Activated naive CD8-positive, alpha-beta T cell (primary cell): Measurements from ENCODE around the gene LRRC56.

Experiments used
- H3K27ac Mint-ChIP-seq: one replicate; pipeline ENCODE4 v1.8.0; 2021; ENCODE audit warnings: mixed read lengths
- H3K27me3 Mint-ChIP-seq: one replicate; pipeline ENCODE4 v1.8.0; 2021; ENCODE audit warnings: mixed read lengths
- H3K36me3 Mint-ChIP-seq: one replicate; pipeline ENCODE4 v1.8.0; 2021; ENCODE audit warnings: mixed read lengths
- H3K4me1 Mint-ChIP-seq: one replicate; pipeline ENCODE4 v1.8.0; 2021; ENCODE audit warnings: low read depth, mixed read lengths
- H3K4me3 Mint-ChIP-seq: one replicate; pipeline ENCODE4 v1.8.0; 2021; ENCODE audit warnings: mild to moderate bottlenecking, mixed read lengths
- H3K9me3 Mint-ChIP-seq: one replicate; pipeline ENCODE4 v1.8.0; 2021; ENCODE audit warnings: low read depth, mixed read lengths

Gene LRRC56

DNA sequence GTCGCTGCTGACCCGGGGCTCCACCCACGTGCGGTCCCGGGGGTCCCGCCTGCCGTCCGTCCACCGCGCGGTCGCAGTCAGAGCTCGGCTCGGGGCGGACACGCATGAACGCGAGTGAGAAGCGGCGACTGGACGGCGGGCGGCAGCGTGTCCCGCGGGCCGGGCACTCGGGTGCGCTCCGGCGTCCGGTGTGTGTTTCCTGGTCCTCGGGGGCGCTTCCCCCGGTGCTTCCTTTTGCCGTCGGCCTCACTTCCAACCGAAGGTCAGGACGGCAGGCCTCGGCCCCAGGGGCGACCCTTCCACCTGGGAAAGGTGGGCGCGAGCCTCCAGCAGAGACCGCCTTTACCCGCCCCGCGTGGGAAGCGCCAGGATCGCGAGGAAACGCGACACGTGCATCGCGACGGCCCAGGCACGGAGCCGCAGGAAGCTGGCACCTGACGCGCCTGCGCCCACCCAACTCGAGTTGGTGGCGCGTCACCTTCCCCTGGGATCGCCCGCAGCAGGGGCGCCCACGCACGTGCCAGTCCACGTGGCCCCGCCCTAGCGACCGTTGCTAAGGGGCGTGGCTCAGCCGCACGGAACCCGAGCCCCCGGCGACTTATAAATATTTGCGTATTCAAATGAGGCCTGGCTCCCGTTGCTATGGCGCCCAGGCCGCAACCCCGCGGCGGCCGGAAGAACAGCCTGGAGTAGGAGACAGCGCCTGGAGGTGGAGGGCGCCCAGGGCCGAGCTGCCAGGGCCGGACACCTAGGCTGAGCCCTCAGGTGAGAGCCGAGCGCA is at the start of gene LRRC56:
LRRC56 (plus strand) TSS at position 687 of the 781 bp plus-strand sequence. CDS start 3,158 bp downstream, outside the sequence.
- no peaks in the 10 kb centered on the region for H3K9me3 Mint-ChIP-seq
- peaks cover 12% of the 10 kb centered on the region for H3K4me1 Mint-ChIP-seq
- H3K27ac Mint-ChIP-seq, result peak within 1 kb of the TSS; percentile 91
- no peaks in the 10 kb centered on the region for H3K27me3 Mint-ChIP-seq
- H3K4me3 Mint-ChIP-seq, result peak within 1 kb of the TSS; percentile 94
- H3K36me3 Mint-ChIP-seq, result no peaks in the 10 kb centered on the region

DNA sequence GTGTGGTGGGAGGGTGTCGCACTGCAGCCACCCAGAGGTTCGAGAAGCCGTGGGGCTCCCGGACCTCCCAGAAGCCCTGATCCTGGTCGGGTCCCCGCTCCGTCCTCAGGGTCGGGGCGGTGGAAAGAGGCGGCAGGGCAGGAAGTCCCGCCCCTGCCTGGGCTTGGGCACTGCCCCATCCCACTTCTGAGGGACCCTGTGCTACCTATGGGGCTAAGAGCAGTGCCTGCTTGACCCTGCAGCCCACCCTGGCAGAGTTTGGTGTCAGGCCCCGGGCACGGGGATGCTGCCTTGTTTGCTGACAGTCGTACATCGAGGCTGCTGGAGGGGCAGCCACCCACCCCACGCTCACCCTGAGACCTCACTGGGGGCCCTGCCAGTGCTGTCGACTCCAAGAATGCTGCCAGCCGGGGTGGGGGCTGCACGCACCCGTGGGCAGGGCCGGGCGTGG is 49.7 kb upstream of the LRRC56 start:
- no peaks in the 10 kb centered on the region for H3K4me1 Mint-ChIP-seq
- no peaks in the 10 kb centered on the region for H3K36me3 Mint-ChIP-seq
- H3K9me3 Mint-ChIP-seq, result no peaks in the 10 kb centered on the region
- H3K4me3 Mint-ChIP-seq, result no peak overlapping the region
- no peaks in the 10 kb centered on the region for H3K27me3 Mint-ChIP-seq
- H3K27ac Mint-ChIP-seq, result no peak overlapping the region

- Mint-ChIP-seq H3K9me3 (no peaks in the 10 kb centered on the region), H3K4me3 (no peak overlapping the region), H3K27me3 (no peaks in the 10 kb centered on the region), H3K36me3 (no peaks in the 10 kb centered on the region), H3K27ac (no peak overlapping the region), H3K4me1 (no peaks in the 10 kb centered on the region)
Observed at GRCh38 chr11:488062-488461, 49.3 kb upstream of the LRRC56 start.

DNA sequence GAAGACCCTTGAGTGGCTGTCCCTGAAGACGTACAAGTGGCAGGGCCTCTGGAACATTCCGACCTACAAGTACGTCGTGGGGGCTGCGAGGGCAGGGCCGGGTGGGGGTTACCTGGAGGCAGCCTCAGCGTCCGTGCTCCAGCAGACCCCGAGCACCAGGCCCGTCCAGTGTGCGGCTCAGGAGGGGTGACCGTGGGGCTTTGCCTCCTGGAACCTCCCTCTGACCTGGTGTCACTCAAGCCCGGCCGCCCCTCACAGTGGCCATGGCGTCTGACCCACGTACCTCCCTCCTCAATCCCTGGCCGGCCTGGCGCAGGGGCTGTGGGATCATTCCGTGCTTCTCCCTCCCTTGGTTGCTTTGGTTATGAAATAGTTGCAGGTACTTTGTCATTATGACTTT is 48.7 kb upstream of the LRRC56 start:
- Mint-ChIP-seq H3K9me3 (no peaks in the 10 kb centered on the region), H3K36me3 (no peaks in the 10 kb centered on the region), H3K27ac (no peak overlapping the region), H3K27me3 (no peaks in the 10 kb centered on the region), H3K4me1 (no peaks in the 10 kb centered on the region), H3K4me3 (no peak overlapping the region)

- H3K4me1 Mint-ChIP-seq, result no peaks in the 10 kb centered on the region
- H3K27me3 Mint-ChIP-seq, result no peaks in the 10 kb centered on the region
- H3K27ac Mint-ChIP-seq, result no peak overlapping the region
- H3K4me3 Mint-ChIP-seq, result no peak overlapping the region
- H3K9me3 Mint-ChIP-seq, result no peaks in the 10 kb centered on the region
- no peaks in the 10 kb centered on the region for H3K36me3 Mint-ChIP-seq
Observed at GRCh38 chr11:488992-489391, 48.3 kb upstream of the LRRC56 start.

DNA sequence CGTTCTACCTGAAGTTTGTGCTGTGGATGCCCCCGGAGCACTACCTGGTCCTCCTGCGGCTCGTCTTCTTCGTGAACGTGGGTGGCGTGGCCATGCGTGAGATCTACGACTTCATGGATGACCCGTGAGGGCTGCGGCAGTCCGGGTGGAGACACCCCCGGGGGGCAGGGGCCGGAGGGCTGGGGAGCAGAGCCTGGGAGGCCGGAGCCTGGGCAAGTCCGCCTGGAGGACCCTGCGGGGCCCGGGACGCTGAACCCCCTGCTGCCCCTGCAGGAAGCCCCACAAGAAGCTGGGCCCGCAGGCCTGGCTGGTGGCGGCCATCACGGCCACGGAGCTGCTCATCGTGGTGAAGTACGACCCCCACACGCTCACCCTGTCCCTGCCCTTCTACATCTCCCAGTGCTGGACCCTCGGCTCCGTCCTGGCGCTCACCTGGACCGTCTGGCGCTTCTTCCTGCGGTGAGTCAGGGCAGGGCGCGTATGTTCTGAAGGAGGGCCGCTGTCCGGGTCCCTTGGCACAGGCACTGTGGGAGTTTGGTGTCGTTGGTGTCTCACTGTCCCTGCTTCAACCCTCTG is 47.6 kb upstream of the LRRC56 start:
- Mint-ChIP-seq H3K27me3 (no peaks in the 10 kb centered on the region), H3K36me3 (no peaks in the 10 kb centered on the region), H3K4me1 (no peaks in the 10 kb centered on the region), H3K4me3 (no peak overlapping the region), H3K9me3 (no peaks in the 10 kb centered on the region), H3K27ac (no peak overlapping the region)

DNA sequence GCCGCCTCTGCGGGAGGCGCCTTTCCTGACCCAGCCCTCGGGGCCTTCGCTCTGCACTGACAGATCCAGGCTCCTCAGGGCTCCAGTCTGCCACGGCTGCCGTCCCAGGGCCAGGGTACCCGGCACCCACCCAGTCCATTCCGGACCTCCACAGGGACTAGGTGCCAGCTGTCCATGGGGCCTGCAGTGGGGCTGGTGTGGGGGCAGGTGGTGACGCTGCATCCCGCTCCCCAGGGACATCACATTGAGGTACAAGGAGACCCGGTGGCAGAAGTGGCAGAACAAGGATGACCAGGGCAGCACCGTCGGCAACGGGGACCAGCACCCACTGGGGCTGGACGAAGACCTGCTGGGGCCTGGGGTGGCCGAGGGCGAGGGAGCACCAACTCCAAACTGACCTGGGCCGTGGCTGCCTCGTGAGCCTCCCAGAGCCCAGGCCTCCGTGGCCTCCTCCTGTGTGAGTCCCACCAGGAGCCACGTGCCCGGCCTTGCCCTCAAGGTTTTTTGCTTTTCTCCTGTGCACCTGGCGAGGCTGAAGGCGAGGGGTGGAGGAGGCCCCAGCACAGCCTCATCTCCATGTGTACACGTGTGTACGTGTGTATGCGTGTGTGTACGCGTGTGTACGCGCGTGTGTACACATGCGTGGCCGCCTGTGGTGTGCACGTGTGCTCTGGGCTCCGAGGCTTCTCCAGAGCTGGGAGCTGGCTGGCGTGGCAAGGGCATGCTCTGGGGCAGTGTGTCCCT is 47.0 kb upstream of the LRRC56 start:
- Mint-ChIP-seq H3K9me3 (no peaks in the 10 kb centered on the region), H3K36me3 (no peaks in the 10 kb centered on the region), H3K27ac (no peak overlapping the region), H3K27me3 (no peaks in the 10 kb centered on the region), H3K4me1 (no peaks in the 10 kb centered on the region), H3K4me3 (no peak overlapping the region)

DNA sequence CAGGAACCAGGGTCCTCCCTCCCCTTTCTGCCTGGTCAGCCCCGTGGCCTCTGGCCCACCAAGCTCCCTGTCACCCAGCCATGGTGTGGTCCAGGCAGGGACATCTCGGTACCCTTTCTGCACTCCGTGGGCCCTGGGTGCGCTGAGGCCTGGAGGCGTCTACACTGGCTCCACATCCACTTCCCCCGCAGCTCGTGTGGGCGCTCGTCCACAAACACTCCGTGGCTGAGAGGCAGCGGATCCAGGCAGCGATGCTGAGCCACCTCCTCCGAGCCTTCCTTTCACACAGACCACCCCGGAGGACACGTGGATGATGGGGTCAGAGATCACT is 46.4 kb upstream of the LRRC56 start:
- Mint-ChIP-seq H3K4me3 (no peak overlapping the region), H3K4me1 (no peaks in the 10 kb centered on the region), H3K27ac (no peak overlapping the region), H3K9me3 (no peaks in the 10 kb centered on the region), H3K36me3 (peaks cover 2% of the 10 kb centered on the region), H3K27me3 (no peaks in the 10 kb centered on the region)

GRCh38 chr11:491358-491757 is 46.0 kb upstream of the LRRC56 start:
- Mint-ChIP-seq H3K27ac (no peak overlapping the region), H3K4me3 (no peak overlapping the region)

GRCh38 chr11:492427-493226 is 44.7 kb upstream of the LRRC56 start:
- H3K9me3 Mint-ChIP-seq, result no peaks in the 10 kb centered on the region
- no peak overlapping the region for H3K27ac Mint-ChIP-seq
- H3K36me3 Mint-ChIP-seq, result peaks cover 10% of the 10 kb centered on the region
- H3K27me3 Mint-ChIP-seq, result no peaks in the 10 kb centered on the region
- peaks cover 2% of the 10 kb centered on the region for H3K4me1 Mint-ChIP-seq
- no peak overlapping the region for H3K4me3 Mint-ChIP-seq

More at GRCh38 chr11:491358-491757, 46.0 kb upstream of the LRRC56 start:
- peaks cover 3% of the 10 kb centered on the region for H3K36me3 Mint-ChIP-seq
- H3K9me3 Mint-ChIP-seq, result no peaks in the 10 kb centered on the region
- no peaks in the 10 kb centered on the region for H3K27me3 Mint-ChIP-seq
- no peaks in the 10 kb centered on the region for H3K4me1 Mint-ChIP-seq

- Mint-ChIP-seq H3K36me3 (peaks cover 10% of the 10 kb centered on the region), H3K4me3 (no peak overlapping the region), H3K9me3 (no peaks in the 10 kb centered on the region), H3K4me1 (peaks cover 2% of the 10 kb centered on the region), H3K27ac (peak overlapping the region; percentile 22), H3K27me3 (no peaks in the 10 kb centered on the region)
Observed at GRCh38 chr11:494761-495536, 42.4 kb upstream of the LRRC56 start.

- H3K4me1 Mint-ChIP-seq, result peaks cover 2% of the 10 kb centered on the region
- H3K27me3 Mint-ChIP-seq, result no peaks in the 10 kb centered on the region
- no peaks in the 10 kb centered on the region for H3K9me3 Mint-ChIP-seq
- H3K27ac Mint-ChIP-seq, result no peak overlapping the region
- H3K36me3 Mint-ChIP-seq, result peaks cover 10% of the 10 kb centered on the region
- no peak overlapping the region for H3K4me3 Mint-ChIP-seq
Observed at GRCh38 chr11:495537-495931, 41.8 kb upstream of the LRRC56 start.

DNA sequence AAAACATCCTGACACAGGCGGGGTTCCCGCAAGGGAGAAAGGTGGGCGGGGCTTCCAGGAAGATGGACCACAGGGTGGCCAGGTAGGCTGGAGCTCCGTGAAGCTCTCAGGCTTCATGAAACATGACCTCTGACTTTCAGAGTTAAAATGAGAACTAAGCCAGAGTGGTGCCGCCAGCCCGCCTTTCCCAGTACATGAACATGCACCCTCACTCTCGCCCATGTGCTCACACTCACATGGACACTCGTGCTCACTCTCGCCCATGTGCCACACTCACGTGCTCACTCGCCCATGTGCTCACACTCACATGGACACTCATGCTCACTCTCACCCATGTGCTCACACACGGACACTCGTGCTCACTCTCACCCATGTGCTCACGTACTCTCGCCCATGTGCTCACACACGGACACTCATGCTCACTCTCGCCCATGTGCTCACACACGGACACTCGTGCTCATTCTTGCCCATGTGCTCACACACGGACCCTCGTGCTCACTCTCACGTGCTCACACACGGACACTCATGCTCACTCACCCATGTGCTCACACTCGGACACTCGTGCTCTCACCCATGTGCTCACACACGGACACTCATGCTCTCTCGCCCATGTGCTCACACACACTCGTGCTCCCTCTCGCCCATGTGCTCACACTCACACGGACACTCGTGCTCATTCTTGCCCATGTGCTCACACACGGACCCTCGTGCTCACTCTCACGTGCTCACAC is 40.3 kb upstream of the LRRC56 start:
- H3K27ac Mint-ChIP-seq, result peak overlapping the region; percentile 89
- peaks cover 2% of the 10 kb centered on the region for H3K4me1 Mint-ChIP-seq

More for the DNA sequence above, 40.3 kb upstream of the LRRC56 start:
- Mint-ChIP-seq H3K36me3 (peaks cover 10% of the 10 kb centered on the region), H3K9me3 (no peaks in the 10 kb centered on the region), H3K27me3 (no peaks in the 10 kb centered on the region), H3K4me3 (peak overlapping the region; percentile 17)
